ENCODE measurements around the gene RAB6A. TPM values are rescaled to one million over a fixed set of nuclear protein-coding genes. Genes with fewer than 3 reads are reported as not detected.

Gene RAB6A
- total RNA-seq (2021) = 134 and 142 TPM in 2 replicates
- Bru-seq, nascent RNA = percentile 86 among the genes with signal in this experiment
- BruChase-seq, experiment 1, labeled RNA remaining after a 2-hour chase = percentile 88 among the genes with signal in this experiment
- BruChase-seq, experiment 2, labeled RNA remaining after a 6-hour chase = percentile 89 among the genes with signal in this experiment
- long read RNA-seq, transcript RAB6A-202 (8 exons, 3,085 nt) = minor isoform, 71 of 227 reads
- long read RNA-seq, transcript RAB6A-201 (8 exons, 3,389 nt) = major isoform, 107 of 227 reads
- long read RNA-seq, partial matches to known transcripts = 4 of 227 reads
- long read RNA-seq, other reads (novel, unspliced or antisense) = 44 of 227 reads

GRCh38 chr11:73760679-73761402 lies at the start of gene RAB6A:
Gene RAB6A, minus strand, starts transcription at chr11:73761074. Its CDS starts 439 bp downstream, at chr11:73760635.
- no peaks in the 10 kb centered on the region for H3K27me3 ChIP-seq (ENCODE audit: insufficient read depth, low read depth)
- intact Hi-C loops (cut with micrococcal nuclease; ENCODE audit: unreplicated experiment) = loop anchor here (1.0 kb wide), 1 partner anchor 18 kb away; no protein-coding TSS in a partner anchor
- no peaks in the 10 kb centered on the region; the same call in 1 of the 2 replicates for H3K36me3 ChIP-seq (ENCODE audit: low read depth)
- H3K27ac ChIP-seq = peak within 1 kb of the TSS; percentile 58
- peaks cover 14% of the 10 kb centered on the region; the same call in 1 of the 2 replicates for H3F3A ChIP-seq (ENCODE audit: insufficient read depth, low read depth)
- peak; percentile 98 to 100 for DNase-seq
- no peaks in the 10 kb centered on the region for H3K9me3 ChIP-seq (ENCODE audit: insufficient read depth, low read depth)
- peak within 1 kb of the TSS; percentile 77 for H3K4me2 ChIP-seq
- BruUV-seq (replicated peaks) = no TSS peak
- ChIA-PET CTCF (interaction anchor here (0.6 kb wide), 1 partner anchor 26 kb away, joined by 3 read pairs; no protein-coding TSS in a partner anchor), POLR2A (ENCODE audit: unreplicated experiment) (interaction anchor here (0.5 to 1.7 kb wide), 10 partner anchors 18 to 635 kb away, joined by 3 to 15 read pairs (median 4); partner anchors contain the start of gene MRPL48)
- H3K9me2 ChIP-seq (ENCODE audit: insufficient read depth) = no peaks in the 10 kb centered on the region
- H4K20me1 ChIP-seq (ENCODE audit: insufficient read depth) = peaks cover 29% of the 10 kb centered on the region
- H3K4me1 ChIP-seq (replicated peaks; ENCODE audit: insufficient read depth) = peaks cover 24% of the 10 kb centered on the region
- H3K79me2 ChIP-seq (ENCODE audit: low read depth) = peaks cover 47% of the 10 kb centered on the region
- peak within 1 kb of the TSS; percentile 96 for H3K4me3 ChIP-seq
- H2AFZ ChIP-seq = peak within 1 kb of the TSS; percentile 94
- peak; percentile 35; the same call in 1 of the 2 replicates for TF ChIP-seq CTCF (conservative IDR thresholded peaks at IDR 0.05)
- no peak for TF ChIP-seq EZH2 (IDR thresholded peaks at IDR 0.05; ENCODE audit: low read depth)

- no peaks in the 10 kb centered on the region for H3K9me2 ChIP-seq (ENCODE audit: insufficient read depth)
- ChIA-PET POLR2A (ENCODE audit: unreplicated experiment) (no interaction called here), CTCF (no interaction called here)
- BruUV-seq (replicated peaks) = no TSS peak
- H3K79me2 ChIP-seq (ENCODE audit: low read depth) = no peaks in the 10 kb centered on the region
- H2AFZ ChIP-seq = no peak overlapping the region
- peaks cover 4% of the 10 kb centered on the region; the same call in 1 of the 2 replicates for H3F3A ChIP-seq (ENCODE audit: insufficient read depth, low read depth)
- no peak for DNase-seq
- intact Hi-C loops (cut with micrococcal nuclease; ENCODE audit: unreplicated experiment) = no loop called here
- no peak overlapping the region for H3K4me2 ChIP-seq
- no peaks in the 10 kb centered on the region for H3K27me3 ChIP-seq (ENCODE audit: insufficient read depth, low read depth)
- H3K27ac ChIP-seq = no peak overlapping the region
- H3K4me3 ChIP-seq = no peak overlapping the region
- no peaks in the 10 kb centered on the region for H4K20me1 ChIP-seq (ENCODE audit: insufficient read depth)
- no peaks in the 10 kb centered on the region for H3K9me3 ChIP-seq (ENCODE audit: insufficient read depth, low read depth)
- no peak for TF ChIP-seq EZH2 (IDR thresholded peaks at IDR 0.05; ENCODE audit: low read depth)
- no peak for TF ChIP-seq CTCF (conservative IDR thresholded peaks at IDR 0.05)
- peaks cover 13% of the 10 kb centered on the region; the same call in 1 of the 2 replicates for H3K36me3 ChIP-seq (ENCODE audit: low read depth)
- H3K4me1 ChIP-seq (replicated peaks; ENCODE audit: insufficient read depth) = no peaks in the 10 kb centered on the region
These were observed 49.8 kb upstream of the RAB6A start for GRCh38 chr11:73810637-73811036.

- no peaks in the 10 kb centered on the region for H4K20me1 ChIP-seq (ENCODE audit: insufficient read depth)
- ChIA-PET CTCF (no interaction called here), POLR2A (ENCODE audit: unreplicated experiment) (no interaction called here)
- no peaks in the 10 kb centered on the region for H3K79me2 ChIP-seq (ENCODE audit: low read depth)
- DNase-seq = no peak
- BruUV-seq (replicated peaks) = no TSS peak
- H3K9me2 ChIP-seq (ENCODE audit: insufficient read depth) = no peaks in the 10 kb centered on the region
- intact Hi-C loops (cut with micrococcal nuclease; ENCODE audit: unreplicated experiment) = no loop called here
- peaks cover 13% of the 10 kb centered on the region; the same call in 1 of the 2 replicates for H3K36me3 ChIP-seq (ENCODE audit: low read depth)
- H2AFZ ChIP-seq = no peak overlapping the region
- TF ChIP-seq CTCF (conservative IDR thresholded peaks at IDR 0.05) (no peak), EZH2 (IDR thresholded peaks at IDR 0.05; ENCODE audit: low read depth) (no peak)
- no peaks in the 10 kb centered on the region for H3K27me3 ChIP-seq (ENCODE audit: insufficient read depth, low read depth)
- no peak overlapping the region for H3K4me2 ChIP-seq
- H3K4me1 ChIP-seq (replicated peaks; ENCODE audit: insufficient read depth) = no peaks in the 10 kb centered on the region
- no peak overlapping the region for H3K4me3 ChIP-seq
- H3F3A ChIP-seq (ENCODE audit: insufficient read depth, low read depth) = peaks cover 4% of the 10 kb centered on the region; the same call in 1 of the 2 replicates
- no peaks in the 10 kb centered on the region for H3K9me3 ChIP-seq (ENCODE audit: insufficient read depth, low read depth)
- H3K27ac ChIP-seq = no peak overlapping the region
These were observed 47.2 kb upstream of the RAB6A start for GRCh38 chr11:73808052-73808451.
